ENCODE results near the gene TSNAXIP1.

The TSNAXIP1 gene

GRCh38 chr16:67806428-67807147 lies at the start of gene TSNAXIP1, which contains the start of gene RANBP10:
TSS of gene TSNAXIP1 (plus strand) at chr16:67806889. CDS start at chr16:67807150, 261 bp downstream.
TSS of gene RANBP10 (minus strand) at chr16:67806560. CDS start at chr16:67806536, 24 bp downstream.
- DNase-seq = peak; percentile 95 to 100

GRCh38 chr16:67758006-67758405 lies 48.7 kb upstream of the TSNAXIP1 start:
- no peak for DNase-seq

- DNase-seq = no peak
Observed at GRCh38 chr16:67758966-67759365, 47.7 kb upstream of the TSNAXIP1 start.

GRCh38 chr16:67760206-67760955 lies 46.3 kb upstream of the TSNAXIP1 start:
- DNase-seq = peak in 1 of 2 donors; percentile 22

GRCh38 chr16:67760956-67761230 lies 45.8 kb upstream of the TSNAXIP1 start:
- DNase-seq = no peak

GRCh38 chr16:67761924-67762323 lies 44.8 kb upstream of the TSNAXIP1 start:
- no peak for DNase-seq

GRCh38 chr16:67762385-67762784 lies 44.3 kb upstream of the TSNAXIP1 start:
- DNase-seq = no peak

GRCh38 chr16:67763066-67763465 lies 43.6 kb upstream of the TSNAXIP1 start:
- no peak for DNase-seq

GRCh38 chr16:67764158-67764667 lies 42.5 kb upstream of the TSNAXIP1 start:
- DNase-seq = no peak

- DNase-seq = no peak
Observed at GRCh38 chr16:67766291-67766690, 40.4 kb upstream of the TSNAXIP1 start.

GRCh38 chr16:67767953-67768352 lies 38.7 kb upstream of the TSNAXIP1 start:
- DNase-seq = no peak

- no peak for DNase-seq
Observed at GRCh38 chr16:67770346-67770991, 36.2 kb upstream of the TSNAXIP1 start.

- DNase-seq = no peak
Observed at GRCh38 chr16:67773099-67773498, 33.6 kb upstream of the TSNAXIP1 start.

- no peak for DNase-seq
Observed at GRCh38 chr16:67773569-67774456, 32.9 kb upstream of the TSNAXIP1 start.

- DNase-seq = no peak
Observed at GRCh38 chr16:67774457-67774853, 32.2 kb upstream of the TSNAXIP1 start.

GRCh38 chr16:67775273-67775672 lies 31.4 kb upstream of the TSNAXIP1 start:
- DNase-seq = no peak

GRCh38 chr16:67779256-67780014 lies 27.3 kb upstream of the TSNAXIP1 start:
- no peak for DNase-seq

- no peak for DNase-seq
Observed at GRCh38 chr16:67780847-67781564, 25.7 kb upstream of the TSNAXIP1 start.

- DNase-seq = no peak
Observed at GRCh38 chr16:67781565-67781921, 25.1 kb upstream of the TSNAXIP1 start.

- no peak for DNase-seq
Observed at GRCh38 chr16:67782567-67783352, 23.9 kb upstream of the TSNAXIP1 start.

Data from bone marrow (tissue), 2 donors.